KMS-11 (cell line): ENCODE data around the gene GRIK5.

Experiments
- H2AFZ ChIP-seq: fragments of 200-600 bp; sonication (generic); 2 replicates; pipeline ENCODE4 v1.6.1; 2016; ENCODE audit warnings: antibody characterized with exemption, mixed run types, low read depth
- H3K27ac ChIP-seq: fragments of 200-600 bp; sonication (generic); 2 replicates; pipeline ENCODE4 v1.6.1; 2016; ENCODE audit warnings: mild to moderate bottlenecking, mixed run types
- H3K27me3 ChIP-seq: fragments of 200-600 bp; sonication (generic); 2 replicates; pipeline ENCODE4 v1.6.1; 2017; ENCODE audit warnings: mild to moderate bottlenecking, low read depth, mixed run types, moderate library complexity; ENCODE audit not compliant: insufficient read depth
- H3K36me3 ChIP-seq: fragments of 200-600 bp; sonication (generic); 2 replicates; pipeline ENCODE4 v1.6.1; 2017; ENCODE audit warnings: mild to moderate bottlenecking, mixed run types; ENCODE audit not compliant: insufficient read depth
- H3K4me1 ChIP-seq: fragments of 200-600 bp; sonication (generic); 2 replicates; pipeline ENCODE4 v1.6.1; 2016; ENCODE audit warnings: mild to moderate bottlenecking, low read depth, mixed run types; ENCODE audit not compliant: poor library complexity, severe bottlenecking
- H3K4me2 ChIP-seq: fragments of 200-600 bp; sonication (generic); 2 replicates; pipeline ENCODE4 v1.7.0; 2016; ENCODE audit warnings: mild to moderate bottlenecking, mixed run types
- H3K4me3 ChIP-seq: fragments of 200-600 bp; sonication (generic); IDR thresholded peaks from 2 replicates; pipeline ENCODE4 v1.6.1; 2017; ENCODE audit warnings: low read depth, low read length, mixed read lengths; ENCODE audit not compliant: insufficient read depth
- H3K79me2 ChIP-seq: fragments of 200-600 bp; sonication (generic); 2 replicates; pipeline ENCODE4 v1.6.1; 2016; ENCODE audit warnings: low read depth, mixed run types; ENCODE audit not compliant: insufficient read depth
- H3K9ac ChIP-seq: fragments of 200-600 bp; sonication (generic); 2 replicates; pipeline ENCODE4 v1.6.1; 2016; ENCODE audit warnings: mild to moderate bottlenecking, mixed run types
- H4K20me1 ChIP-seq: fragments of 200-600 bp; sonication (generic); 2 replicates; pipeline ENCODE4 v1.6.1; 2016; ENCODE audit warnings: mild to moderate bottlenecking, mixed run types; ENCODE audit not compliant: insufficient read depth
- TF ChIP-seq, protein P1 (sequence below): fragments of 200-600 bp; sonication (generic); conservative IDR thresholded peaks from 2 replicates; pipeline ENCODE4 v1.6.1; 2017; ENCODE audit warnings: low read depth, mild to moderate bottlenecking, antibody characterized with exemption, low read length, moderate library complexity, mixed read lengths

The GRIK5 gene

DNA sequence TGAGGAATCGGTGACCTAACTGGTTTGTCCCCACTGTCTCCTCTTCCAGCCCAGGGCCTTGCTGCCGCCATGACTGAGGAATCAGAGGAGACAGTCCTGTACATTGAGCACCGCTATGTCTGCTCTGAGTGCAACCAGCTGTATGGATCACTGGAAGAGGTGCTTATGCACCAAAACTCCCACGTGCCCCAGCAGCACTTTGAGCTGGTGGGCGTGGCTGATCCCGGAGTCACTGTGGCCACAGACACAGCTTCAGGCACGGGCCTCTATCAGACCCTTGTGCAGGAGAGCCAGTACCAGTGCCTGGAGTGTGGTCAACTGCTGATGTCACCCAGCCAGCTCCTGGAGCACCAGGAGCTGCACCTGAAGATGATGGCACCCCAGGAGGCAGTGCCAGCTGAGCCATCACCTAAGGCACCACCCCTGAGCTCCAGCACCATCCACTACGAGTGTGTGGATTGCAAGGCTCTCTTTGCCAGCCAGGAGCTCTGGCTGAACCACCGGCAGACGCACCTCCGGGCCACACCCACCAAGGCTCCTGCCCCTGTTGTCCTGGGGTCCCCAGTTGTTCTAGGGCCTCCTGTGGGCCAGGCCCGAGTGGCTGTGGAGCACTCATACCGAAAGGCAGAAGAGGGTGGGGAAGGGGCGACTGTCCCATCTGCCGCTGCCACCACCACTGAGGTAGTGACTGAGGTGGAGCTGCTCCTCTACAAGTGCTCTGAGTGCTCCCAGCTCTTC lies 8.7 kb upstream of the GRIK5 start:
- no peak overlapping the region for H3K9ac ChIP-seq
- peaks cover 21% of the 10 kb centered on the region for H3K4me1 ChIP-seq
- no peak overlapping the region for H3K4me3 ChIP-seq
- H4K20me1 ChIP-seq = 0 out of 2 replicates have a peak, but pooled peaks cover 4% of the 10 kb centered on the region
- H3K27ac ChIP-seq = no peak overlapping the region
- TF ChIP-seq, protein P1, sequence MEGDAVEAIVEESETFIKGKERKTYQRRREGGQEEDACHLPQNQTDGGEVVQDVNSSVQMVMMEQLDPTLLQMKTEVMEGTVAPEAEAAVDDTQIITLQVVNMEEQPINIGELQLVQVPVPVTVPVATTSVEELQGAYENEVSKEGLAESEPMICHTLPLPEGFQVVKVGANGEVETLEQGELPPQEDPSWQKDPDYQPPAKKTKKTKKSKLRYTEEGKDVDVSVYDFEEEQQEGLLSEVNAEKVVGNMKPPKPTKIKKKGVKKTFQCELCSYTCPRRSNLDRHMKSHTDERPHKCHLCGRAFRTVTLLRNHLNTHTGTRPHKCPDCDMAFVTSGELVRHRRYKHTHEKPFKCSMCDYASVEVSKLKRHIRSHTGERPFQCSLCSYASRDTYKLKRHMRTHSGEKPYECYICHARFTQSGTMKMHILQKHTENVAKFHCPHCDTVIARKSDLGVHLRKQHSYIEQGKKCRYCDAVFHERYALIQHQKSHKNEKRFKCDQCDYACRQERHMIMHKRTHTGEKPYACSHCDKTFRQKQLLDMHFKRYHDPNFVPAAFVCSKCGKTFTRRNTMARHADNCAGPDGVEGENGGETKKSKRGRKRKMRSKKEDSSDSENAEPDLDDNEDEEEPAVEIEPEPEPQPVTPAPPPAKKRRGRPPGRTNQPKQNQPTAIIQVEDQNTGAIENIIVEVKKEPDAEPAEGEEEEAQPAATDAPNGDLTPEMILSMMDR = no peak
- no peak overlapping the region for H3K4me2 ChIP-seq
- H3K36me3 ChIP-seq = no peaks in the 10 kb centered on the region
- peaks cover 26% of the 10 kb centered on the region for H3K79me2 ChIP-seq
- H3K27me3 ChIP-seq = no peaks in the 10 kb centered on the region
- no peak overlapping the region for H2AFZ ChIP-seq

DNA sequence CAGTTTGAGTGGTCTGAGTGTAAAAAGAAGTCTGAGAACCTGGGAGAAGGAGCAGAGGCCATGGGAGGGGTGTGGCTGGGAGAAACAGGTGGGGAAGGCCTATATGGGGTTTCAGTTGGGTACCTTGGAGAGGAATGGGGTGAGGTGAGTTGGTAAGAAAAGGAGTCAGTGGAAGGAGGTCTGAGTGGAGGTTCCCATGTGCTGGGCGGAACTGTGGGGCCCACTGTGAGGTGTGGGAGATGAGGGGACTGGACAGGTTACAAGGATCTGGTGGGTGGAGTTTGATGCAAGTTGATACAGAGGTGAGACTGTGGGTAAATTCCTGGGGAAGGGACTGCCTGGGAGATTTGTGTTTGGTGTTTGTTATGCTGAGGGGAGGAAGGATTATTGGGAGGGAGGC lies 8.1 kb upstream of the GRIK5 start:
- Histone ChIP-seq H3K4me3 (no peak overlapping the region), H3K27ac (no peak overlapping the region), H3K27me3 (no peaks in the 10 kb centered on the region), H3K4me2 (no peak overlapping the region), H3K79me2 (peaks cover 26% of the 10 kb centered on the region), H3K36me3 (no peaks in the 10 kb centered on the region), H3K4me1 (peaks cover 21% of the 10 kb centered on the region), H4K20me1 (0 out of 2 replicates have a peak, but pooled peaks cover 4% of the 10 kb centered on the region), H3K9ac (no peak overlapping the region), H2AFZ (no peak overlapping the region)
- TF ChIP-seq, protein P1 = no peak

DNA sequence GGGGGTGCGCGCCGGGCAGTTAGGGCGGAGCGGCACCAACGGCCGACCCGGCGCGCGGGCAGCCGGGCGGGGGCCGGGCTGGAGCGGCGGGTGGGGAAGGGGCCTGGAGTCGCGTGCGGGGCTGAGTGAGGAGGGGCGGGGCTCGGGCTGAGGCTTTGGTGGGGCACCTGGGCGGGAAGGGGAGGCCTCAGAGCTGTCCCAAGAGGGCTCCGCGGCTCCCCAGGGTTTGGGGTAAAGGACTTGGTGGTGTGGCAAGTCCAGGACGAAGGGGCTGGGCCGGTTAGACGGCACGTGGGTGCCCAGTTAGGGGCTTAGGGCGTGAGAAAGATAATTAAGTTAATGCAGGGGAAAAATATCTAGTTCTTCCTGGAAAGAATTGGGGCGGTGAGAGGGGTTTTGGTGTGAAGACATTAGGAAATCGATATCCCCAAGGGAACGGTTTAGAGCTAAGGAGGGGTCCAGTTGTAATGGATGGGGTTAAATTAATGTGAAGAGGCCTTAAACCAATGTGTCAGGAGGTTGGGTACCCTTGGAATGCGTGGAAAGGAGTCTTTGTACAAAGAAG lies 6.5 kb upstream of the GRIK5 start:
- Histone ChIP-seq H3K4me2 (peak overlapping the region; percentile 96), H3K79me2 (peaks cover 26% of the 10 kb centered on the region)

DNA sequence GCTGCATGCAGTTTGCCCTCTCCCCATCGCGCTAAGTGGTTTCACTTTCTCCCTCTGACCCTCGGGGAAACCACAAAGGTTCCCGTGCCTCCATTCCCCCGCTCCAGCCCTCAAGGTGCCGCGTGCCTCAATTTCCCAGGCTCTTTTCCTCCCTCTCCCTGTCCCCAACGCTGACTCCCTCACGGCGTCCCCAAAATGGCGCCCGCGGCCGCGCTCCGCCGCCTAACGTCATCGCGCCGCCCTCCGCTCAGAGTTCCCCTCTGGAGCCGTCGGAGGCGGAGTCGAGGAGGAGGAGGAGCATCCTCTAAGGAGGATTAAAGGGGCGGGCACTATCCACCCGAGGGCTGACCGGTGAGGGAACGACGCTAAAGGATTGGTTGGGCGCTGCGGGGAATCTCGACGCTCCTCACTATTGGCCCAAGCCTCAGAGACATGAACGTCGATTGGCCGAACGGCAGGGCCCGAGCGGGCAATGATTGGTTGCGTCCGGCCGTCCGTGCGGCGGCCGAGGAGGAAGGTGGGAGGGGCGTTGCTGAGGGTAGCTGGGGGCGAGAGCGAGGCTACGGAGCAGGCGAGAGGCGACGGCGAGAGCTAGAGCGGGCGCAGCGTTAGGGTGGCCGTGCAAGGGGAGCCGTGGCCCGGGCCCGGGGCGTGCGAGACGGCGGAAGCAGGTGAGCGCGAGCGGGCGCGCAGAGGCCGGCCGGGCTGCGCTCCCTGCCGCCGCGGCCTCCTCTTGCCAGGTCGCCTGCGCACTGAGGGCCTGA lies 5.8 kb upstream of the GRIK5 start, which contains the start of gene ZNF574:
ZNF574 (plus strand) TSS at position 551 of the 764 bp plus-strand sequence. CDS start 2,441 bp downstream, outside the sequence.
- H3K9ac ChIP-seq = peak within 1 kb of the TSS; percentile 95
- H3K79me2 ChIP-seq = peaks cover 26% of the 10 kb centered on the region
- H3K4me2 ChIP-seq = peak within 1 kb of the TSS; percentile 96
- H4K20me1 ChIP-seq = no peaks in the 10 kb centered on the region
- H3K4me3 ChIP-seq = peak within 1 kb of the TSS; percentile 77
- peak within 1 kb of the TSS; percentile 82 for H3K27ac ChIP-seq
- peak within 1 kb of the TSS; percentile 48 for H2AFZ ChIP-seq
- H3K27me3 ChIP-seq = no peaks in the 10 kb centered on the region; the same call in 1 of the 2 replicates
- peaks cover 21% of the 10 kb centered on the region for H3K4me1 ChIP-seq
- no peaks in the 10 kb centered on the region for H3K36me3 ChIP-seq
- TF ChIP-seq, protein P1 = no peak

More for the DNA sequence above, 6.5 kb upstream of the GRIK5 start:
- Histone ChIP-seq H3K4me1 (peaks cover 21% of the 10 kb centered on the region), H3K27ac (peak overlapping the region; percentile 34), H2AFZ (peak overlapping the region; percentile 41), H3K9ac (peak overlapping the region; percentile 95), H3K36me3 (no peaks in the 10 kb centered on the region), H3K4me3 (peak overlapping the region; percentile 77), H3K27me3 (no peaks in the 10 kb centered on the region), H4K20me1 (no peaks in the 10 kb centered on the region)
- TF ChIP-seq, protein P1 = no peak
